Heart left ventricle (tissue), 16 donors: ENCODE measurements around the gene DHX35. TPM values are rescaled to one million over a fixed set of nuclear protein-coding genes. Genes with fewer than 3 reads are reported as not detected.

ENCODE experiments used
- ATAC-seq, 4 donors: fragments of 200-7000 bp; cut with Tn5 transposase; one replicate each; pipeline ENCODE4 v1.9.1; 2020 to 2022; ENCODE audit warnings: moderate library complexity in 4 of 4, mild to moderate bottlenecking in 3 of 4, moderate number of reproducible peaks in 1 of 4
- DNase-seq, 5 donors: peaks; one replicate each; pipeline ENCODE4 v3.0.0-alpha.2; 2020
- H3K27ac ChIP-seq, 12 donors: fragments of 200-600 bp; sonication (generic) in 4 of 12; one replicate each; pipeline versions ENCODE4 v1.5.0 to v1.8.0; 2016 to 2022; ENCODE audit warnings: mild to moderate bottlenecking in 2 of 12
- H3K27me3 ChIP-seq, 9 donors: fragments of 200-600 bp; sonication (generic) in 2 of 9; one replicate each; pipeline versions ENCODE4 v1.5.1 to v1.8.0; 2016 to 2022; ENCODE audit warnings: mild to moderate bottlenecking in 3 of 9
- H3K36me3 ChIP-seq, 9 donors: fragments of 200-600 bp; sonication (generic) in 2 of 9; one replicate each; pipeline versions ENCODE4 v1.5.0 to v1.8.0; 2018 to 2022; ENCODE audit warnings: mild to moderate bottlenecking in 2 of 9
- H3K4me1 ChIP-seq, 12 donors: fragments of 200-600 bp; sonication (generic) in 4 of 12; one replicate each; pipeline versions ENCODE4 v1.5.0 to v1.8.0; 2016 to 2022; ENCODE audit warnings: mild to moderate bottlenecking in 3 of 12
- H3K4me3 ChIP-seq, 12 donors: fragments of 200-600 bp; sonication (generic) in 4 of 12; one replicate each; pipeline versions ENCODE4 v1.5.0 to v1.8.0; 2017 to 2022; ENCODE audit warnings: mild to moderate bottlenecking in 9 of 12, moderate library complexity in 4 of 12
- H3K9me3 ChIP-seq, 12 donors: fragments of 200-600 bp; sonication (generic) in 4 of 12; one replicate each; pipeline versions ENCODE4 v1.5.0 to v1.8.0; 2016 to 2022; ENCODE audit warnings: mild to moderate bottlenecking in 1 of 12
- POLR2A ChIP-seq, 2 donors: fragments of 450-650 bp; IDR thresholded peaks; one replicate each; pipeline ENCODE4 v1.6.1; 2017; ENCODE audit warnings: antibody characterized with exemption in 2 of 2, mild to moderate bottlenecking in 2 of 2, moderate library complexity in 2 of 2
- WGBS, 4 donors: extraction: QIAGEN DNeasy Blood & Tissue Kit in 2 of 4; methylation state at CpG; one replicate each; pipeline versions ENCODE4 v1.1.5 to v1.1.7; 2013 to 2018; 5-methylcytosine and 5-hydroxymethylcytosine counted together
- intact Hi-C, 10 donors: fragments of 100-400 bp; cut with DNase I; formaldehyde crosslinking; loops; one replicate each; pipeline versions ENCODE4 v1.11.1 to v1.14.2; 2022
- polyA plus RNA-seq, 2 donors: library from polyadenylated mRNA; stranded (reverse); fragments of 200-250 nt; gene quantifications; one replicate each; pipeline ENCODE4 v1.2.3, GENCODE V29; 2013
- total RNA-seq, 9 donors: library from RNA; depleted of rRNA in 2 of 9; stranded (reverse); fragments of >200 nt in 2 of 9; fragmentation: NEBNext Ultra II Directional in 3 of 9; extraction: Animal tissue kit (Norgen Biotek cat#: 25700) in 3 of 9; gene quantifications; one replicate each; pipeline versions ENCODE4 v1.1.0 to v1.2.4, GENCODE V29; 2016 to 2023
- TF ChIP-seq, protein P1 (sequence below), 12 donors: fragments of 200-600 bp; sonication (generic) in 4 of 12; IDR thresholded peaks; one replicate each; pipeline versions ENCODE4 v1.5.0 to v1.8.0; 2018 to 2022; ENCODE audit warnings: antibody characterized with exemption in 12 of 12, mild to moderate bottlenecking in 5 of 12
- donor health status: ischemic (EF 13 %, LVEDD 7.1; RV severe dilation, severe dysfunction).
- donor health status: healthy with polysubstance abuse.
- donor health status: DM: no; HTN: yes; CAD: no.
- donor health status: DM: no; HTN: no; CAD: no.
- donor health status: ischemic (EF 25% LVEDD 6.9; RV normal size, moderate dysfunction).
- donor health status: ischemic (EF 25% LVEDD 5.7; RV mildly dilated, moderate dysfunction).
- donor health status: healthy.
- donor health status: DM: yes; HTN: yes; CAD: no.
- donor health status: ischemic (EF 35%, LVEDD 5.7; RV mildly dilated, moderate dysfunction).
- donor health status: nonischemic (EF 11% LVEDD 7.7; RV severe dilation, severe dysfunction).
- donor health status: DM: yes; HTN: yes; CAD: no.
- donor health status: PGD.
- donor health status: ischemic (EF 29% LVEDD 5.4; RV normal size, mild dysfunction).
- donor health status: nonischemic (EF 23%, LVEDD 6.1; RV moderate dilation, normal function).

Gene DHX35
- total and polyA plus RNA-seq, 11 donors = 6.0 to 41.7 (median 11.1) TPM

- Histone ChIP-seq H3K9me3 (no peaks in the 10 kb centered on the region), H3K4me3 (no peak overlapping the region), H3K4me1 (no peaks in the 10 kb centered on the region), H3K27me3 (no peaks in the 10 kb centered on the region), H3K36me3 (peaks cover 0 to 100% (median 82%) of the 10 kb centered on the region in 9 donors), H3K27ac (peak overlapping the region in 1 of 12 donors; percentile 78)
- TF ChIP-seq, protein P1, sequence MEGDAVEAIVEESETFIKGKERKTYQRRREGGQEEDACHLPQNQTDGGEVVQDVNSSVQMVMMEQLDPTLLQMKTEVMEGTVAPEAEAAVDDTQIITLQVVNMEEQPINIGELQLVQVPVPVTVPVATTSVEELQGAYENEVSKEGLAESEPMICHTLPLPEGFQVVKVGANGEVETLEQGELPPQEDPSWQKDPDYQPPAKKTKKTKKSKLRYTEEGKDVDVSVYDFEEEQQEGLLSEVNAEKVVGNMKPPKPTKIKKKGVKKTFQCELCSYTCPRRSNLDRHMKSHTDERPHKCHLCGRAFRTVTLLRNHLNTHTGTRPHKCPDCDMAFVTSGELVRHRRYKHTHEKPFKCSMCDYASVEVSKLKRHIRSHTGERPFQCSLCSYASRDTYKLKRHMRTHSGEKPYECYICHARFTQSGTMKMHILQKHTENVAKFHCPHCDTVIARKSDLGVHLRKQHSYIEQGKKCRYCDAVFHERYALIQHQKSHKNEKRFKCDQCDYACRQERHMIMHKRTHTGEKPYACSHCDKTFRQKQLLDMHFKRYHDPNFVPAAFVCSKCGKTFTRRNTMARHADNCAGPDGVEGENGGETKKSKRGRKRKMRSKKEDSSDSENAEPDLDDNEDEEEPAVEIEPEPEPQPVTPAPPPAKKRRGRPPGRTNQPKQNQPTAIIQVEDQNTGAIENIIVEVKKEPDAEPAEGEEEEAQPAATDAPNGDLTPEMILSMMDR (IDR thresholded peaks at IDR 0.05) = no peak
- no peak for TF ChIP-seq POLR2A (IDR thresholded peaks at IDR 0.05)
- DNase-seq (no peak), ATAC-seq (no peak)
- intact Hi-C loops = no loop called here
- 90 to 100% (median 95%) methylated on average over 4 to 6 of the region's 6 CpGs for WGBS, 4 donors
Observed at GRCh38 chr20:39038495-39038894, 76.4 kb downstream of the DHX35 start.

GRCh38 chr20:39039261-39039660 lies 77.1 kb downstream of the DHX35 start:
- 95% methylated on average over 3 of the region's 3 CpGs for WGBS, 4 donors
- H3K4me1 ChIP-seq = no peaks in the 10 kb centered on the region
- intact Hi-C loops = no loop called here
- H3K27ac ChIP-seq = peak overlapping the region in 1 of 12 donors; percentile 78
- H3K36me3 ChIP-seq = peaks cover 0 to 96% (median 76%) of the 10 kb centered on the region in 9 donors
- no peaks in the 10 kb centered on the region for H3K27me3 ChIP-seq
- H3K9me3 ChIP-seq = no peaks in the 10 kb centered on the region
- ATAC-seq (no peak), DNase-seq (no peak)
- no peak for TF ChIP-seq POLR2A (IDR thresholded peaks at IDR 0.05)
- TF ChIP-seq, protein P1 (IDR thresholded peaks at IDR 0.05) = no peak
- no peak overlapping the region for H3K4me3 ChIP-seq

DNA sequence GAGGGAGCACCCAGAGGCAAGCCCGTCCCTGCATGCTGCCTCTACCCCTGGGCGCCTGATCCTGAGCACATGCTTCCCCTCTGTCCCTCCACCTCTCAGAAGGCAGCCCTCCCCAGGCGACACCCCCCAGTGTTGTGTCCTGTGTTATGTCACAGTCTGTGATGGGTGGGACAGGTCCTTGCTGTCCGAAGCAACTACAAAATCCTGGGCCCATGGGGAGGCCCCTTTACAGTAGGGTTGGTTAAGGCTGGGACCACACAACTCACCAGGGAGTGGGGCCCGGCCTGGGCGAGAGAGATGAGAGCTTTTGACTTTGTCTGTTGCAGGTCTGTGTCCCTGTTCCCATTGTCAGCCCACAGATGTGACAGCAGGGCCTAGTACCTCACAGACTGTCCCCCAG lies 78.0 kb downstream of the DHX35 start:
- intact Hi-C loops = loop anchor here in 2 of 10 donors (10.0 kb wide), 1 partner anchor 395 kb away; no protein-coding TSS in a partner anchor
- ATAC-seq (peak in 1 of 4 donors; percentile 7), DNase-seq (no peak)
- Histone ChIP-seq H3K9me3 (no peaks in the 10 kb centered on the region), H3K4me1 (no peaks in the 10 kb centered on the region), H3K27me3 (no peaks in the 10 kb centered on the region), H3K36me3 (peaks cover 0 to 90% (median 68%) of the 10 kb centered on the region in 9 donors), H3K4me3 (no peak overlapping the region), H3K27ac (no peak overlapping the region)
- TF ChIP-seq POLR2A (IDR thresholded peaks at IDR 0.05) = no peak
- TF ChIP-seq, protein P1 (IDR thresholded peaks at IDR 0.05) = no peak
- 82 to 100% (median 84%) methylated on average over 3 to 6 of the region's 6 CpGs for WGBS, 4 donors

GRCh38 chr20:39041067-39041466 lies 78.9 kb downstream of the DHX35 start:
- Histone ChIP-seq H3K27me3 (no peaks in the 10 kb centered on the region), H3K27ac (no peak overlapping the region), H3K36me3 (peaks cover 0 to 80% (median 59%) of the 10 kb centered on the region in 9 donors), H3K4me1 (no peaks in the 10 kb centered on the region), H3K4me3 (no peak overlapping the region), H3K9me3 (no peaks in the 10 kb centered on the region)
- intact Hi-C loops = loop anchor here in 2 of 10 donors (10.0 kb wide), 1 partner anchor 396 kb away; no protein-coding TSS in a partner anchor
- DNase-seq = no peak
- TF ChIP-seq, protein P1 (IDR thresholded peaks at IDR 0.05) = no peak
- no peak for TF ChIP-seq POLR2A (IDR thresholded peaks at IDR 0.05)
- ATAC-seq = peak in 1 of 4 donors; percentile 7
- 79 to 88% (median 83%) methylated on average over 6 to 7 of the region's 7 CpGs for WGBS, 4 donors
